Mesothelial cell of epicardium (in vitro differentiated cells): Measurements from ENCODE around the gene SERPINB12. TPM values are rescaled to one million over a fixed set of nuclear protein-coding genes. Genes with fewer than 3 reads are reported as not detected.

ENCODE experiments used
- DNase-seq, 2 experiments: peaks; one replicate each; pipeline ENCODE4 v3.0.0; 2021; ENCODE audit warnings: low spot score in 2 of 2; ENCODE audit not compliant: unreplicated experiment in 2 of 2
- H3K27ac Mint-ChIP-seq: 2 replicates; pipeline ENCODE4 v1.8.0; 2021; ENCODE audit warnings: mixed read lengths
- H3K27me3 Mint-ChIP-seq: 2 replicates; pipeline ENCODE4 v1.8.0; 2021; ENCODE audit warnings: low read depth, mixed read lengths
- H3K36me3 Mint-ChIP-seq: 2 replicates; pipeline ENCODE4 v1.8.0; 2021; ENCODE audit warnings: mixed read lengths
- H3K4me1 Mint-ChIP-seq: 2 replicates; pipeline ENCODE4 v1.8.0; 2021; ENCODE audit warnings: mixed read lengths
- H3K4me3 Mint-ChIP-seq: 2 replicates; pipeline ENCODE4 v1.8.0; 2021; ENCODE audit warnings: mild to moderate bottlenecking, moderate library complexity, mixed read lengths
- H3K9me3 Mint-ChIP-seq: 2 replicates; pipeline ENCODE4 v1.8.0; 2021; ENCODE audit warnings: mixed read lengths
- CTCF ChIP-seq: fragments of 200-600 bp; sonication (generic); IDR thresholded peaks from one replicate; pipeline ENCODE4 v1.5.0; 2021; ENCODE audit warnings: antibody characterized with exemption; ENCODE audit not compliant: unreplicated experiment
- total RNA-seq: library from RNA; stranded (reverse); gene quantifications from 3 replicates; pipeline ENCODE4 v1.2.1, GENCODE V29; 2021

Gene SERPINB12
- total RNA-seq: not detected in 3 replicates

- no peak for DNase-seq
- Mint-ChIP-seq H3K4me3 (no peak within 1 kb of the TSS), H3K27me3 (no peaks in the 10 kb centered on the region), H3K27ac (no peak within 1 kb of the TSS), H3K9me3 (peaks cover 6% of the 10 kb centered on the region), H3K36me3 (no peaks in the 10 kb centered on the region), H3K4me1 (peaks cover 19% of the 10 kb centered on the region)
- no peak for TF ChIP-seq CTCF
Observed at GRCh38 chr18:63542069-63542468, at the start of gene SERPINB12. Gene SERPINB12, plus strand, starts transcription at chr18:63542369. Its CDS starts 13,791 bp downstream, at chr18:63556160.

GRCh38 chr18:63492851-63493250 lies 49.3 kb upstream of the SERPINB12 start:
- H3K4me1 Mint-ChIP-seq: no peaks in the 10 kb centered on the region
- no peak for TF ChIP-seq CTCF
- H3K36me3 Mint-ChIP-seq: no peaks in the 10 kb centered on the region
- H3K27me3 Mint-ChIP-seq: peaks cover 2% of the 10 kb centered on the region
- no peak overlapping the region for H3K27ac Mint-ChIP-seq
- no peak for DNase-seq
- no peaks in the 10 kb centered on the region for H3K9me3 Mint-ChIP-seq
- no peak overlapping the region for H3K4me3 Mint-ChIP-seq

- DNase-seq: no peak
- no peaks in the 10 kb centered on the region for H3K9me3 Mint-ChIP-seq
- no peak overlapping the region for H3K4me3 Mint-ChIP-seq
- TF ChIP-seq CTCF: no peak
- peaks cover 2% of the 10 kb centered on the region for H3K27me3 Mint-ChIP-seq
- no peaks in the 10 kb centered on the region for H3K36me3 Mint-ChIP-seq
- no peaks in the 10 kb centered on the region for H3K4me1 Mint-ChIP-seq
- H3K27ac Mint-ChIP-seq: no peak overlapping the region
Observed at GRCh38 chr18:63495675-63496074, 46.5 kb upstream of the SERPINB12 start.

GRCh38 chr18:63505566-63506335 lies 36.4 kb upstream of the SERPINB12 start:
- no peaks in the 10 kb centered on the region for H3K9me3 Mint-ChIP-seq
- peaks cover 9% of the 10 kb centered on the region for H3K4me1 Mint-ChIP-seq
- peaks cover 30% of the 10 kb centered on the region for H3K27me3 Mint-ChIP-seq
- no peak overlapping the region for H3K4me3 Mint-ChIP-seq
- H3K36me3 Mint-ChIP-seq: no peaks in the 10 kb centered on the region
- peak; percentile 58 for TF ChIP-seq CTCF
- DNase-seq: no peak
- no peak overlapping the region for H3K27ac Mint-ChIP-seq

- Mint-ChIP-seq H3K27me3 (peaks cover 30% of the 10 kb centered on the region), H3K27ac (no peak overlapping the region), H3K36me3 (no peaks in the 10 kb centered on the region), H3K4me3 (no peak overlapping the region), H3K9me3 (no peaks in the 10 kb centered on the region), H3K4me1 (peaks cover 9% of the 10 kb centered on the region)
- no peak for DNase-seq
- no peak for TF ChIP-seq CTCF
Observed at GRCh38 chr18:63506336-63506646, 35.9 kb upstream of the SERPINB12 start.

- TF ChIP-seq CTCF: no peak
- Mint-ChIP-seq H3K27me3 (peaks cover 41% of the 10 kb centered on the region), H3K36me3 (no peaks in the 10 kb centered on the region), H3K9me3 (no peaks in the 10 kb centered on the region), H3K27ac (no peak overlapping the region), H3K4me3 (no peak overlapping the region), H3K4me1 (peaks cover 11% of the 10 kb centered on the region)
- DNase-seq: no peak
Observed at GRCh38 chr18:63508596-63508995, 33.6 kb upstream of the SERPINB12 start.
